Stimulated activated naive CD8-positive, alpha-beta T cell treated with anti-CD3 and anti-CD28 coated beads, Interleukin-15, Interleukin-2, amounts not matched to agents 100 ng/mL and 50 ng/mL, for 24 hours (primary cell): Measurements from ENCODE around the gene R3HCC1L.
"Not testable (repeated sequence)": the region's sequence is repeated elsewhere in the genome, so short reads cannot be mapped to it uniquely, and the experiment has no call there.

ENCODE experiments used
- H3K27ac Mint-ChIP-seq: one replicate; pipeline ENCODE4 v1.8.0; 2021; ENCODE audit warnings: mild to moderate bottlenecking, mixed read lengths
- H3K27me3 Mint-ChIP-seq: one replicate; pipeline ENCODE4 v1.8.0; 2021; ENCODE audit warnings: mixed read lengths
- H3K36me3 Mint-ChIP-seq: one replicate; pipeline ENCODE4 v1.8.0; 2021; ENCODE audit warnings: low read depth, mixed read lengths
- H3K4me1 Mint-ChIP-seq: one replicate; pipeline ENCODE4 v1.8.0; 2021; ENCODE audit warnings: low read depth, mixed read lengths
- H3K4me3 Mint-ChIP-seq: one replicate; pipeline ENCODE4 v1.8.0; 2021; ENCODE audit warnings: mild to moderate bottlenecking, mixed read lengths
- H3K9me3 Mint-ChIP-seq: one replicate; pipeline ENCODE4 v1.8.0; 2021; ENCODE audit warnings: mixed read lengths

The R3HCC1L gene

DNA sequence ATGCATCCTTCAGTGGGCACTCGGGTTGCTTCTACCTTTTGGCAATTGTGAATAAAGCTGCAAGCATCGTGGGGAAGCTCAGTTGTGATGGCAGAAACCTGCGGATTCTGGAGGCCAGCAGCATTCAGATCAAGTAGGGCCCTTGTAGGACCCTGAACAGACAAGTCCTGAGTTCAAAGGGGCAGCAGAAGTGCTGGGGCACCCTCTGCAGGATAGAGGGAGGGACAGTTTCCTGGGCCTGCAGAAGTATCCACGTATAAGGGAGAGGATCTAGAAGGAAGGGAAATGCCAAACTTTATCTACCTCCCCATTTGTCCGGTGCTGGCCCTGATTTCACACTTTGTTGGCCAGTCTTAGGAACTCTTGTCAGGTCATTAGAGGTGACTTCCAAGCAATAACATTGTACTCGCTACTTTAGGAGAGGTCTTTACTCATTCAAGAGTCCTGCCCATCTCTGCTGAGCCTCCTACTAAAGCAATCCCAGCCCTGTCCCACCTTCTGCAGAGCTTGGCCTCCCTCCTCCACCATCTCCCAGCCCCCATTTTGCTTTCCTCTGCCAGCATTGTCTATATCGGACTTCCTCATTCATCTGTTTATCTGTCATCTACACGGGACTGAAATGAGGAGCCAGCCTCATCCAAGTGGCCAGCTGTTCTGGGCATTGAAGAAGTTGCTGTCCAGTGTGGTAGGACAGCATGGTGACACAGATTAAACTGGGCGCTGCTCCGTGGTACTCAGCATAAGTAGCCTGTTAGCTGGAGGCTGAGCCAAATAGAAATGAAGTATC lies 26.6 kb upstream of the R3HCC1L start:
- H3K27ac Mint-ChIP-seq: no peak overlapping the region
- H3K36me3 Mint-ChIP-seq: no peaks in the 10 kb centered on the region
- H3K4me3 Mint-ChIP-seq: no peak overlapping the region
- peaks cover 15% of the 10 kb centered on the region for H3K27me3 Mint-ChIP-seq
- H3K9me3 Mint-ChIP-seq: no peaks in the 10 kb centered on the region
- H3K4me1 Mint-ChIP-seq: no peaks in the 10 kb centered on the region

DNA sequence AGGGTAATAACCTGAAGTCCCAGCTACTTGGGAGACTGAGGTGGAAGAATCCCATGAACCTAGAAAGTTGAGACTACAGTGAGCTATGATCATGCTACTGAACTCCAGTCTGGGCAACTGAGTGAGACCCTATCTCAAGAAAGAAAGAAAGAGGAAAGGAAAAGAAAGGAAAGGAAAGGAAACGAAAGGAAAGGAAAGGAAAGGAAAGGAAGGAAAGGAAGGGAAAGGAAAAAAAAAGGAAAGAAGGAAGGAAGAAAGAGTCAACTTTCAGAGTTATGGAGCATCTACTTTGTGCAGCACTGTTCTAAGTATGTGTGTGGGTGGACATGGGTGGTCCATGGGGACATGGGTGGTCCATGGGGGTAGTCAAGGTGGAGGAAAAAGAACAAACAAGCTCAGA lies 24.1 kb upstream of the R3HCC1L start:
- Mint-ChIP-seq H3K27me3 (peaks cover 39% of the 10 kb centered on the region), H3K27ac (no peak overlapping the region), H3K4me1 (no peaks in the 10 kb centered on the region), H3K36me3 (no peaks in the 10 kb centered on the region), H3K9me3 (no peaks in the 10 kb centered on the region), H3K4me3 (no peak overlapping the region)

DNA sequence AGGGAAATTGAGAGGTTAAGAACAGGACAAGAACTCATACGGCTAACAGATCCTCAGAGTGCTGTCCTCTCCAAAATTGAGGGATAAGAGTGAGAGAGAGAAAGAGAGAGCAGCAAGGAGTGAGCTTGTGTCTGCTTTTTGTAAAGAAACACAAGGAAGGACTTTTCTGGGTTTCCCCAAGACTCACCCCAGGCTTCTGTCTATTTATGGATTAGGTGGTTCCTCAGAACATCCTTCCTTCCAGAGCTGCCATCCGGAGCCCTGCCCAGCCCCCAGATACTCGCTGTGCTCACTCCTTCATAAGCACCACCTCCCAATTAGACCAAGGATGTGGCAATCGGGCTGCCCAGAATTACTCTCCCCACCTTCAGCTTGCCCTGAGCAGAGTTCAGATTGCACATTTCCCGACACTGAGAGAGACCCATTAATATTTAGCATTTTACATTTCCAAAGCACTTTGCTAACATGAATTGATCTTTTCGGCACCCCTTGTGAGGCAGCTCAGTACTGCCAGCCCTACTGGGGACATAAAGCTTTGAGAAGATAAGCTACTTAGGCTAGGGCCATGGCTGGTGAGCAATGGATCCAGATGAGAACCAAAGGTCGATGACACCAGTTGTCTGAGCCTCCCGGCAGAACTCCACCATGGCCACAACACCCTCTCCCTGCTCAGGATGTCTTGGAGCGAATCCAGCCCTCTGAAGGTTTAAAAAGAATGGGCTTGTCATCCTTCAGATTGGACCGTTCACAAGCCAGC lies 19.2 kb upstream of the R3HCC1L start:
- H3K4me1 Mint-ChIP-seq: no peaks in the 10 kb centered on the region
- no peaks in the 10 kb centered on the region for H3K36me3 Mint-ChIP-seq
- peaks cover 52% of the 10 kb centered on the region for H3K27me3 Mint-ChIP-seq
- H3K4me3 Mint-ChIP-seq: no peak overlapping the region
- H3K27ac Mint-ChIP-seq: no peak overlapping the region
- H3K9me3 Mint-ChIP-seq: no peaks in the 10 kb centered on the region

DNA sequence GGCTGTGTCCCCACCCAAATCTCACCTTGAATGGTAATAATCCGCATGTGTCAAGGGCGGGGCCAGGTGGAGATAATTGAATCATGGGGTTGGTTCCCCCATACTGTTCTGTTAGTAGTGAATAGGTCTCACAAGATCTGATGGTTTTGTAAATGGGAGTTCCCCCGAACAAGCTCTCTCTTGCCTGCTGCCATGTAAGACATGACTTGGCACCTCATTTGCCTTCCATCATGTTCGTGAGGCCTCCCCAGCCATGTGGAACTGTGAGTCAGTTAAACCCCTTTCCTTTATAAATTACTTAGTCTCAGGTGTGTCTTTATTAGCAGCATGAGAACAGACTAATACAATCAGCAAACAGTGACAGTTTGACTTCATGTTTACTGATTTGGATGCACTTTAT lies 14.6 kb upstream of the R3HCC1L start:
- Mint-ChIP-seq H3K36me3 (peaks cover 3% of the 10 kb centered on the region), H3K4me1 (no peaks in the 10 kb centered on the region), H3K9me3 (peaks cover 18% of the 10 kb centered on the region), H3K27ac (no peak overlapping the region), H3K27me3 (peaks cover 59% of the 10 kb centered on the region), H3K4me3 (no peak overlapping the region)

DNA sequence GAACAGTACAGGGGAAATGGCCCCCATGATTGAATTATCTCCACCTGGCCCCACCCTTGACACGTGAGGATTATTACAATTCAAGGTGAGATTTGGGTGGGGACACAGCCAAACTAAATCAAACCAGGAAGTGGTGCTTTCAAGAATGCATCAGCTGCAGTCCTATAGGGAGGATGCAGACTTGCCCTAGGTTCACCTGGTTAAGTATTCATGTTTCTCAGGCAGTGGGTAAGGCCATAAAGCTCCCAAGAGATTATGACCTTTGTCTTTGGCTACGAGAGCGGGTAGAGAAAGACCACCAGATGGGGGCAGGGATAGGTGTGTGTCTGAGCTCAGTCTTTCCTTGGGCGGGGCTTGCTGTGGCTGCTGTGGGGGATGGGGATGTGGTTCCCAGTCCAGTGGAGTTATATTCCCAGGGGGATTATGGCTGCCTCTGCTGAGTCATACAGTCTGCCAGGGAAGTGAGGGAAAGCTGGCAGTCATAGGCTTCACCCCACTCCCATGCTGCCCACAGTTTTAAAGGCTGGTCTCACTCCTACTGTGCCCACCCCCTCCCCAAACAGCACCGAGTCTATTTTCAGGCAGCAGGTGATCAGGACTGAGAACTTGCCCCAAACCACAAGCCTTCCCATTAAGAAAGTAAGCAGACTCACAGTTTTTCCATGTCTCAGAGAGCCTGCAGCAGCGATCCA lies 8.4 kb upstream of the R3HCC1L start:
- Mint-ChIP-seq H3K27ac (no peak overlapping the region), H3K27me3 (peaks cover 51% of the 10 kb centered on the region), H3K4me1 (no peaks in the 10 kb centered on the region), H3K9me3 (peaks cover 20% of the 10 kb centered on the region), H3K4me3 (no peak overlapping the region), H3K36me3 (peaks cover 5% of the 10 kb centered on the region)

DNA sequence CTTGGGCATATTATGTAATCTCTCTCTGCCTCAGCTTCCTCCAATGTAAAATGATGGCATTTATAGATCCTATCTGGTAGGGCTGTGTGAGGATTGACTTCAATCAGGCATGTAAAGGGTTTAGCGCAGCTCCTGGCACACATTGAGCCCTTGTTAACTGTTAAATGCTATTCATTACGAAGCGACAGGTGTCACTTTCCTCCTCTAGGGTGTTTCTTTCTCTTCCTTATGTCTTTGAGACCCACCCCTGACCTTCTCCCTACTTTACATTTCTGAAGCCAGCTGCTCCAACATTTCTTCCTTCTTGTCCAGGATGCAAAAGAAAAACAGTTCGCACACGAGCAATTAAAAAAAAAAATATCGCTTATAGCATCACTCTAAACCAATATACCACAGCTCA lies 5.7 kb upstream of the R3HCC1L start:
- Mint-ChIP-seq H3K4me3 (no peak overlapping the region), H3K27ac (no peak overlapping the region), H3K27me3 (peaks cover 25% of the 10 kb centered on the region), H3K4me1 (peaks cover 10% of the 10 kb centered on the region), H3K9me3 (peaks cover 16% of the 10 kb centered on the region), H3K36me3 (peaks cover 5% of the 10 kb centered on the region)

DNA sequence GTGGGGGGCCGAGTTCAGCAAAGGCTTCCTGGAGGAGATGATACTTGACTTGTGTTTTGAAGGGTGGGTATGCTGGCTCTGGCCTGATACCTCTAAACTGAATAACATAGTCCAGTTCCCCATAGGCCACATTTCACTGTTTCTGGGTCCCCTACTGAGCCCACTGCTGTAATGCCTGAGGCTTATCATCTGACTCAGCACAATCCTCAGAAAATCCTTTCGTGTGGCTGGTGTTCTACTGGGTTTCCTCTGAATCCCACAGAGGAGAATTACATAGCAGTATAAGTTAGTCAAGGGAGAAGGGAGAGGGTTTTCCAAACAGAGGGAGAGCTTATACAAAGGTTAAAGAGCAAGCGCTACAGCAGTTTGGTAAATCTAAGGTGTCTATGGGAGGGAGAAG lies 2.8 kb upstream of the R3HCC1L start:
- Mint-ChIP-seq H3K27ac (no peak overlapping the region), H3K36me3 (no peaks in the 10 kb centered on the region), H3K9me3 (peaks cover 4% of the 10 kb centered on the region), H3K27me3 (peaks cover 8% of the 10 kb centered on the region), H3K4me3 (no peak overlapping the region), H3K4me1 (peaks cover 30% of the 10 kb centered on the region)

DNA sequence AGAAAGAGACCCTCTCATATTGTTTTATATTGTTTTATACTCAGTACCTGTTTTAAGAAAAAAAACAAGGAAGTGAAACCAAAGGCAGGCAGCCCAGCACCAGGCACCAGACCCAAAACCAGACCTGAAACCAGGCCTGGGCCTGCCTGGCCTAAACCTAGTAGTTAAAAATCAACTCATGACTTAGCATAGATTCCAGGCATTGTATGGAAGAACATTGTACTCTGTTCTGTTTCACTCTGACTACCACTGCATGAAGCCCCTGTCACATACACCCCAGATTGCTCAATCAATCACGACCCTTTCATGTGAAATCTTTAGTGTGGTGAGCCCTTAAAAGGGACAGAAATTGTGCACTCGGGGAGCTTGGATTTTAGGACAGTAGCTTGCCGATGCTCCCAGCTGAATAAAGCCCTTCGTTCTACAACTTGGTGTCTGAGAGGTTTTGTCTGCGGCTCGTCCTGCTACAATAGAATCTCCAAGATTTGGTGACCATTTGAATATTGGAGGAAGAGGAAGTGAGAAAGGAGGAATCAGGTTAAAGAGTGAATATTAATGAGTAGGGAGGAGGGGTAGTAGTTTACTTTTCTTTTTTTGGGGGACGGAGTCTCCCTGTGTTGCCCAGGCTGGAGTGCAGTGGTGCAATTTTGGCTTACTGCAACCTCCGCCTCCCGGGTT lies 1.2 kb upstream of the R3HCC1L start:
- not testable (repeated sequence) for H3K27me3 Mint-ChIP-seq, H3K36me3 Mint-ChIP-seq, H3K9me3 Mint-ChIP-seq
- peak overlapping the region; percentile 75 for H3K27ac Mint-ChIP-seq
- peak overlapping the region; percentile 33 for H3K4me3 Mint-ChIP-seq
- H3K4me1 Mint-ChIP-seq: peaks cover 46% of the 10 kb centered on the region

DNA sequence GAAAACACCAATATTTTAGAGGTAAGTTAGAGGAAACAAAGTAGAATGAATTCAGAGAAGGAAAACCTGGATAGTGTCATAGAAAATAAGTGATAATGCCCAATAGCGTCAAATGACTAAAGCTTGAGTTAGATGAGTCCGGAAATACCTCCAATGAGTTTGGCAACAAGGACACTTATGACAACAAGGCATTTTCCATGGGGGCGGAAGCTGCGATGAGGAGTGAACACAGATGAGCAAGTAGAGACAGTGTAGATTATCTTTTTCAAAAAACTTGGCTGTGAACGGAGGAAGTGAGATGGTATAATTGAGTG lies 383 bp upstream of the R3HCC1L start:
- peaks cover 7% of the 10 kb centered on the region for H3K36me3 Mint-ChIP-seq
- H3K27me3 Mint-ChIP-seq: no peaks in the 10 kb centered on the region
- peaks cover 4% of the 10 kb centered on the region for H3K9me3 Mint-ChIP-seq

DNA sequence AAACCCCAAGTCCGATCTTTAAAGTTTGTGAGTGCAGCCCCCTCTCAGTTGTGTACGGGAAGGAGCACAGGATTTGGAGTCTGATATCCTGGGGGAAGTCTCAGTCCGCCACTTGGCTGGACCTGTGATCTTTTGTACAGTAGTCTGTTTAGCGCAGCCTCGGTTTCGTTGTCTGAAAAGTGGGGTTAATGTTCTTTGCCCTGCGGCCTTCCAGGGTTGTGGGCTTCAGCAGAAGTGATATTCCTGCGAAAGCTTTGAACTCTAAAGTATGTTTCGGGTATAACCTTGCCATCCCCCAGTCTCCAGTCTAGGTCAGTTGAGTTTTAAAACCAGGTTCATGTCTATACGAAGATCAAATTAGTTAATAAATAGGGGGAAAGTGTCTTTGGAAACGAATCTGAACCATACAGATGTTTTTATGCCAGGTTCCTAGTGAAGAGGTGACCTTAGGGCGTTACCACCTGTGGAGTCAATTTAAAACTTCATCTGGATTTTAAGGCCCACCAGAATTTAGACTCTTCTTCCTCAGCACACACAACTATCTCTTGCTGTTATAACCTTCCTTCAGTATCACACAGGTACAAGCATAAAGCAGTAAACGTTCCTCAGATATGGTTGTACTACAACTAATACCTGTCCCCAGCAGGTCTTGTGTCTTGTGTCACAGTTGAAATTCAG lies 904 bp downstream of the R3HCC1L start:
- peaks cover 61% of the 10 kb centered on the region for H3K4me1 Mint-ChIP-seq
- H3K4me3 Mint-ChIP-seq: peak overlapping the region; percentile 97
- peaks cover 4% of the 10 kb centered on the region for H3K9me3 Mint-ChIP-seq
- peaks cover 7% of the 10 kb centered on the region for H3K36me3 Mint-ChIP-seq
- H3K27me3 Mint-ChIP-seq: no peaks in the 10 kb centered on the region
- peak overlapping the region; percentile 91 for H3K27ac Mint-ChIP-seq

More for the DNA sequence above, 383 bp upstream of the R3HCC1L start:
- H3K4me1 Mint-ChIP-seq: peaks cover 54% of the 10 kb centered on the region
- peak overlapping the region; percentile 97 for H3K4me3 Mint-ChIP-seq
- peak overlapping the region; percentile 91 for H3K27ac Mint-ChIP-seq

DNA sequence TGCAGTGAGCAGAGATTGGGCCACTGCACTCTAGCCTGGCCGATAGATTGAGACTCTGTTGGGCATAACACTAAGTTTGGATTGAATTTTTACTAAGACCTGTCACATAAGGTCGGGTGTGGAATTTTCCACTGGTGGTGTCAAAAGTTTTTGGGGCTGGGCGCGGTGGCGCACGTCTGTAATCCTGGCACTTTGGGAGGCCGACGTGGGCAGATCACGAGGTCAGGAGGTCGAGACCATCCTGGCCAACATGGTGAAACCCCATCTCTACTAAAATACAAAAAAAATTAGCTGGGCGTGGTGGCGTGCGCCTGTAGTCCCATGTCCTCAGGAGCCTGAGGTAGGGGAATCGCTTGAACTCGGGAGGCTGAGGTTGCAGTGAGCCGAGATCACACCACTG lies 2.3 kb downstream of the R3HCC1L start:
- H3K36me3 Mint-ChIP-seq, H3K27me3 Mint-ChIP-seq, H3K9me3 Mint-ChIP-seq: not testable (repeated sequence)
- H3K4me1 Mint-ChIP-seq: peaks cover 74% of the 10 kb centered on the region
- peak overlapping the region; percentile 15 for H3K4me3 Mint-ChIP-seq
- H3K27ac Mint-ChIP-seq: peak overlapping the region; percentile 18

DNA sequence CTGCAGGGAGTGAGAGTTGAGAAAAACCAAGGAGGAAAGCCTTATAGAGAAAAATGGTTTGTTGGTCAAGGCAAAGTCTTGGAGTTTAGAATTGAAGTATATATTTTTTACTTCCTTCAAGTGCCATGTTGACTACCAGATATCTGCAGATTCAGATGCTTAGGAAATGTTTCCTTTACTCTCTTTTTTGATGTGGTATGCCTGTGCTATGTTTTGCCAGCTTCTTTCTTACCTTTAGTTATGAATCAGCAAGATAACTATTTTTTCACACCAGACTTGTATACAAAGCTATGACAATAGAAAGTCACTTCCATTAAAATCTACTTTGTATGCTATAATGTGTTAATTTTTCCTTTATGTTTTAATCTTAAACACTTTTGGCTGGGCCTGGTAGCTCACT lies 3.6 kb downstream of the R3HCC1L start:
- Mint-ChIP-seq H3K36me3 (peaks cover 7% of the 10 kb centered on the region), H3K27me3 (no peaks in the 10 kb centered on the region), H3K9me3 (peaks cover 4% of the 10 kb centered on the region), H3K27ac (peak overlapping the region; percentile 71), H3K4me3 (peak overlapping the region; percentile 6), H3K4me1 (peaks cover 84% of the 10 kb centered on the region)

DNA sequence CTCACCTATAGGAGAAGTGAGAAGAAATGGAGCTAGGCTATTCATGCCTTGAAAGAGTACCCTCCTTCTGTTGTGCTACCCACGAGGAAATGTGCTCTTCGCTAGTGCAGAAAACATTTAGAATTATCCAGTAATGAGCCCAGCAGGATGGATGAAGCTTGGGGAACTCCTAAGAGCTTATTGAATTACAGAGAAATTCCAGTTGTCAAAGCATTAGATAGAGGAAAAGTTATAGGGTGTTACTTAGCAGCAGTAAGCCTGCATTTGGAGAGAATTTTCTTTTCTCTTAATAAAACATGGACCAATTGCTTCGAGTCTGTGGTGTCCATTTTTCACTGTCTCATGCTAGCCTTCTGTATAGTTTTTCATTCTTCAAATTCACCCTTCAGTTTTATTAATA lies 5.0 kb downstream of the R3HCC1L start:
- Mint-ChIP-seq H3K4me1 (peaks cover 77% of the 10 kb centered on the region), H3K4me3 (no peak overlapping the region), H3K27ac (no peak overlapping the region), H3K36me3 (peaks cover 7% of the 10 kb centered on the region), H3K9me3 (no peaks in the 10 kb centered on the region), H3K27me3 (no peaks in the 10 kb centered on the region)

DNA sequence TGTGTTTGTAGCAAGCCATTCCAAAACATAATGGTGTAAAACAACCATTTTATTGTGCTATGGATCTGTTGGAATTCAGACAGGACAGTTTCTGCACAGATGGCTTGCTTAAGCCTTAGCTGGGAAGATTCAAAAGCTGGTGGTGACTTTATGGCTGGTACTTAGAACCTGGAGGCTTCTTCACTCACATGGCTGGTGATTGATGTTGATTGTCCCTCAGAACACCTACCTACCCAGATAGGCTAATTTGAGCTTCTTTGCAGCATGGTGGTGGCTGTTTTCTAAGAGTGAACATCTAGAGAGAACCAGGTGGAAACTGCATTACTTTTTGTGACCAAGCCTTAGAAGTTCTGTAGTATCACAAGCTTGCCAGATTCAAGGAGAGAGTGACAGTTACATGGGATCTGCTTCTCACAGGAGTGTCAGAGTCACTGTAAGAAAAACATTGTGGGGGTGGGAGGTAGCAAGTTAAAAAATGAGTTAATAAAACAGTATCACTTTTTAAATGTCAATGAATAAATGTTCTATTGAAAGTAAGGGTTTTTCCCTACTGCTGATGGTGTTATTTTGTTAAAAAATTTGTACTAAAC lies 7.1 kb downstream of the R3HCC1L start:
- Mint-ChIP-seq H3K36me3 (peaks cover 21% of the 10 kb centered on the region), H3K9me3 (peaks cover 7% of the 10 kb centered on the region), H3K27me3 (no peaks in the 10 kb centered on the region), H3K4me1 (peaks cover 70% of the 10 kb centered on the region), H3K4me3 (no peak overlapping the region), H3K27ac (peak overlapping the region; percentile 88)
